ENCODE measurements around the gene TIMM22. TPM values are rescaled to one million over a fixed set of nuclear protein-coding genes. Genes with fewer than 3 reads are reported as not detected.
"Not testable (repeated sequence)": the region's sequence is repeated elsewhere in the genome, so short reads cannot be mapped to it uniquely, and the experiment has no call there.

The TIMM22 gene
- total RNA-seq, 1 experiment from 2014 or later = 34.0 TPM

- no peak for DNase-seq (ENCODE audit: low spot score)
Observed at GRCh38 chr17:1038459-1039122, 41.7 kb downstream of the TIMM22 start.

GRCh38 chr17:1039123-1039507, 42.2 kb downstream of the TIMM22 start:
- no peak for DNase-seq (ENCODE audit: low spot score)

GRCh38 chr17:1039511-1040215, 42.7 kb downstream of the TIMM22 start:
- no peak for DNase-seq (ENCODE audit: low spot score)

GRCh38 chr17:1040216-1040600, 43.3 kb downstream of the TIMM22 start:
- DNase-seq (ENCODE audit: low spot score) = no peak

- DNase-seq (ENCODE audit: low spot score) = no peak
Observed at GRCh38 chr17:1041746-1042145, 44.8 kb downstream of the TIMM22 start.

- DNase-seq (ENCODE audit: low spot score) = no peak
Observed at GRCh38 chr17:1042486-1042885, 45.6 kb downstream of the TIMM22 start.

- no peak for DNase-seq (ENCODE audit: low spot score)
Observed at GRCh38 chr17:1043601-1044251, 46.8 kb downstream of the TIMM22 start.

- not testable (repeated sequence) for DNase-seq (ENCODE audit: low spot score)
Observed at GRCh38 chr17:1044387-1045009, 47.6 kb downstream of the TIMM22 start.

- no peak for DNase-seq (ENCODE audit: low spot score)
Observed at GRCh38 chr17:1045456-1045855, 48.5 kb downstream of the TIMM22 start.

- DNase-seq (ENCODE audit: low spot score) = no peak
Observed at GRCh38 chr17:1047177-1047878, 50.4 kb downstream of the TIMM22 start.

GRCh38 chr17:1047879-1048470, 51.0 kb downstream of the TIMM22 start:
- DNase-seq (ENCODE audit: low spot score) = no peak

GRCh38 chr17:1048516-1049115, 51.7 kb downstream of the TIMM22 start:
- DNase-seq (ENCODE audit: low spot score) = not testable (repeated sequence)

- DNase-seq (ENCODE audit: low spot score) = no peak
Observed at GRCh38 chr17:1049446-1050225, 52.7 kb downstream of the TIMM22 start.

GRCh38 chr17:1050246-1050995, 53.5 kb downstream of the TIMM22 start:
- DNase-seq (ENCODE audit: low spot score) = no peak

- DNase-seq (ENCODE audit: low spot score) = no peak
Observed at GRCh38 chr17:1050996-1051925, 54.3 kb downstream of the TIMM22 start.

Data from H4 (cell line).